H9 (cell line): ENCODE results near the gene ZBBX. TPM values are rescaled to one million over a fixed set of nuclear protein-coding genes. Genes with fewer than 3 reads are reported as not detected.

Experiments used
- DNase-seq: peaks from one replicate; pipeline ENCODE4 v3.0.0-alpha.2; 2017
- H2AFZ ChIP-seq: one replicate; pipeline ENCODE4 v1.6.1; 2013; ENCODE audit warnings: mild to moderate bottlenecking, low read length, control low read depth, moderate library complexity
- H2AK5ac ChIP-seq: 2 replicates; pipeline ENCODE4 v1.6.1; 2013; ENCODE audit warnings: low read length, control low read depth, mixed read lengths; ENCODE audit not compliant: insufficient read length
- H2BK120ac ChIP-seq: one replicate; pipeline ENCODE4 v1.6.1; 2013; ENCODE audit warnings: low read depth, mild to moderate bottlenecking, low read length, control low read depth, inconsistent platforms; ENCODE audit not compliant: poor library complexity, severe bottlenecking
- H2BK12ac ChIP-seq: 2 replicates; pipeline ENCODE4 v1.6.1; 2013; ENCODE audit warnings: low read length, control low read depth, mixed read lengths, low read depth; ENCODE audit not compliant: insufficient read length
- H2BK15ac ChIP-seq: 2 replicates; pipeline ENCODE4 v1.6.1; 2013; ENCODE audit warnings: low read depth, low read length, control low read depth
- H2BK20ac ChIP-seq: one replicate; pipeline ENCODE4 v1.6.1; 2013; ENCODE audit warnings: low read depth, mild to moderate bottlenecking, low read length, control low read depth, inconsistent platforms; ENCODE audit not compliant: poor library complexity, severe bottlenecking
- H2BK5ac ChIP-seq: 2 replicates; pipeline ENCODE4 v1.6.1; 2013; ENCODE audit warnings: low read length, control low read depth, mixed read lengths; ENCODE audit not compliant: insufficient read length
- H3K14ac ChIP-seq: 2 replicates; pipeline ENCODE4 v1.6.1; 2013; ENCODE audit warnings: low read length, control low read depth; ENCODE audit not compliant: insufficient read depth
- H3K18ac ChIP-seq: 2 replicates; pipeline ENCODE4 v1.6.1; 2013; ENCODE audit warnings: low read depth, mild to moderate bottlenecking, mixed read lengths, low read length, control low read depth; ENCODE audit not compliant: insufficient read length
- H3K23ac ChIP-seq: 2 replicates; pipeline ENCODE4 v1.6.1; 2013; ENCODE audit warnings: low read length, control low read depth, mixed read lengths, low read depth; ENCODE audit not compliant: insufficient read length
- H3K23me2 ChIP-seq: 2 replicates; pipeline ENCODE4 v1.6.1; 2013; ENCODE audit warnings: low read depth, mild to moderate bottlenecking, mixed read lengths, low read length, control low read depth; ENCODE audit not compliant: insufficient read length, poor library complexity, severe bottlenecking
- H3K27ac ChIP-seq: 2 replicates; pipeline ENCODE4 v1.5.1; 2013; ENCODE audit warnings: low read length, control low read depth, mixed read lengths, low read depth; ENCODE audit not compliant: insufficient read length
- H3K27me3 ChIP-seq: 2 replicates; pipeline ENCODE4 v1.6.1; 2013; ENCODE audit warnings: low read length, control low read depth, inconsistent platforms; ENCODE audit not compliant: insufficient read depth
- H3K4ac ChIP-seq: 2 replicates; pipeline ENCODE4 v1.6.1; 2013; ENCODE audit warnings: low read depth, mild to moderate bottlenecking, control low read depth, inconsistent platforms, low read length, moderate library complexity
- H3K4me1 ChIP-seq: 2 replicates; pipeline ENCODE4 v1.6.1; 2013; ENCODE audit warnings: low read length, control low read depth, inconsistent platforms; ENCODE audit not compliant: insufficient read depth
- H3K4me2 ChIP-seq: 2 replicates; pipeline ENCODE4 v1.6.1; 2013; ENCODE audit warnings: low read length, control low read depth, mixed read lengths; ENCODE audit not compliant: insufficient read length, insufficient read depth
- H3K56ac ChIP-seq: 2 replicates; pipeline ENCODE4 v1.6.1; 2013; ENCODE audit warnings: low read depth, mild to moderate bottlenecking, mixed read lengths, low read length, control low read depth; ENCODE audit not compliant: insufficient read length
- H3K79me1 ChIP-seq: 2 replicates; pipeline ENCODE4 v1.6.1; 2013; ENCODE audit warnings: low read depth, mild to moderate bottlenecking, moderate library complexity, low read length, control low read depth, inconsistent platforms; ENCODE audit not compliant: insufficient read depth, poor library complexity, severe bottlenecking
- H3K79me2 ChIP-seq: 2 replicates; pipeline ENCODE4 v1.6.1; 2013; ENCODE audit warnings: low read length, control low read depth, inconsistent platforms; ENCODE audit not compliant: insufficient read depth
- H3K9ac ChIP-seq: 2 replicates; pipeline ENCODE4 v1.6.1; 2013; ENCODE audit warnings: low read length, control low read depth, mixed read lengths; ENCODE audit not compliant: insufficient read length; ENCODE audit errors: extremely low read depth
- H3K9me3 ChIP-seq: one replicate; pipeline ENCODE4 v1.6.1; 2013; ENCODE audit warnings: low read depth, low read length, inconsistent platforms; ENCODE audit not compliant: control insufficient read depth
- H3T11ph ChIP-seq: one replicate; pipeline ENCODE4 v1.6.1; 2013; ENCODE audit warnings: mild to moderate bottlenecking, low read length, control low read depth, inconsistent platforms
- H4K20me1 ChIP-seq: one replicate; pipeline ENCODE4 v1.6.1; 2013; ENCODE audit not compliant: control insufficient read depth, insufficient read length, insufficient read depth
- H4K5ac ChIP-seq: 2 replicates; pipeline ENCODE4 v1.6.1; 2013; ENCODE audit warnings: low read depth, mild to moderate bottlenecking, mixed read lengths, low read length, control low read depth; ENCODE audit not compliant: insufficient read length
- H4K8ac ChIP-seq: replicated peaks from 2 replicates; pipeline ENCODE4 v1.6.1; 2013; ENCODE audit warnings: low read length, control low read depth, mixed read lengths, low read depth; ENCODE audit not compliant: insufficient read length
- H4K91ac ChIP-seq: 2 replicates; pipeline ENCODE4 v1.6.1; 2013; ENCODE audit warnings: low read depth, mild to moderate bottlenecking, moderate library complexity, mixed read lengths, low read length, control low read depth; ENCODE audit not compliant: insufficient read length
- H3K27ac Mint-ChIP-seq, 3 experiments: 2 replicates in 2 of 3; 3 replicates in 1 of 3; pipeline ENCODE4 v1.8.0; 2020 to 2021; ENCODE audit warnings: mixed read lengths in 3 of 3, mild to moderate bottlenecking in 1 of 3, moderate library complexity in 1 of 3
- H3K27me3 Mint-ChIP-seq: 2 replicates; pipeline ENCODE4 v1.8.0; 2021; ENCODE audit warnings: low read depth, mild to moderate bottlenecking, moderate library complexity, mixed read lengths
- H3K36me3 Mint-ChIP-seq, 3 experiments: 2 replicates in 2 of 3; 3 replicates in 1 of 3; pipeline ENCODE4 v1.8.0; 2020 to 2021; ENCODE audit warnings: low read depth in 3 of 3, mixed read lengths in 3 of 3; ENCODE audit not compliant: insufficient read depth in 1 of 3
- H3K4me1 Mint-ChIP-seq, 2 experiments: 2 replicates each; pipeline ENCODE4 v1.8.0; 2020; ENCODE audit warnings: mixed read lengths in 2 of 2
- H3K4me3 Mint-ChIP-seq, 2 experiments: 2 replicates in 1 of 2; 3 replicates in 1 of 2; pipeline ENCODE4 v1.8.0; 2020 to 2021; ENCODE audit warnings: mild to moderate bottlenecking in 2 of 2, mixed read lengths in 2 of 2, moderate library complexity in 1 of 2
- H3K9me3 Mint-ChIP-seq, 2 experiments: 2 replicates in 1 of 2; 3 replicates in 1 of 2; pipeline ENCODE4 v1.8.0; 2020; ENCODE audit warnings: mild to moderate bottlenecking in 2 of 2, mixed read lengths in 2 of 2, moderate library complexity in 1 of 2
- CTCF ChIP-seq: fragments of 200-600 bp; sonication (generic); conservative IDR thresholded peaks from 3 replicates; pipeline ENCODE4 v1.8.0; 2021; ENCODE audit warnings: antibody characterized with exemption, mild to moderate bottlenecking
- WGBS: extraction: QIAGEN DNeasy Blood & Tissue Kit; methylation state at CpG from one replicate; pipeline ENCODE4 v1.1.7; 2013; ENCODE audit warnings: missing lambda C conversion rate, low lambda C conversion rate, mixed read lengths; ENCODE audit not compliant: insufficient read length; ENCODE audit errors: extremely low coverage; 5-methylcytosine and 5-hydroxymethylcytosine counted together
- total RNA-seq: library from RNA; stranded (reverse); gene quantifications from 2 replicates; pipeline ENCODE4 v1.2.1, GENCODE V29; 2021

The ZBBX gene
- total RNA-seq, 1 experiment from 2014 or later: 2.4 TPM

- Histone ChIP-seq H4K8ac (no peak overlapping the region), H2BK12ac (no peak overlapping the region), H2BK15ac (no peak overlapping the region), H3K9me3 (no peaks in the 10 kb centered on the region), H3K14ac (no peak overlapping the region), H3K79me1 (no peaks in the 10 kb centered on the region), H3K79me2 (no peaks in the 10 kb centered on the region), H3T11ph (no peak overlapping the region), H3K4ac (no peak overlapping the region), H2AFZ (no peak overlapping the region), H2BK20ac (no peak overlapping the region), H4K5ac (no peak overlapping the region), H3K23me2 (no peaks in the 10 kb centered on the region), H4K91ac (no peak overlapping the region), H4K20me1 (no peaks in the 10 kb centered on the region), H3K4me1 (no peaks in the 10 kb centered on the region), H2AK5ac (no peak overlapping the region), H2BK120ac (no peak overlapping the region), H3K27me3 (no peaks in the 10 kb centered on the region), H3K4me2 (no peak overlapping the region), H2BK5ac (no peak overlapping the region), H3K56ac (no peak overlapping the region), H3K23ac (no peak overlapping the region), H3K27ac (no peak overlapping the region), H3K18ac (no peak overlapping the region), H3K9ac (no peak overlapping the region)
- Mint-ChIP-seq H3K36me3 (no peaks in the 10 kb centered on the region), H3K27ac (no peak overlapping the region), H3K27me3 (no peaks in the 10 kb centered on the region), H3K9me3 (no peaks in the 10 kb centered on the region), H3K4me1 (no peaks in the 10 kb centered on the region), H3K4me3 (no peak overlapping the region)
- no CpG with 5 or more reads among the region's 2 CpGs for WGBS
- DNase-seq: no peak
- TF ChIP-seq CTCF: no peak
Measured at GRCh38 chr3:167318996-167319615, 61.0 kb downstream of the ZBBX start.
